GM12892 (cell line): ENCODE results near the gene ARSH.

Experiments
- POLR2A ChIP-seq: IDR thresholded peaks from 2 replicates; pipeline ENCODE4 v1.6.1; 2011; ENCODE audit warnings: low read depth, low read length, control low read depth
- POLR2AphosphoS5 ChIP-seq: IDR thresholded peaks from 2 replicates; pipeline ENCODE4 v1.6.1; 2011; ENCODE audit warnings: low read depth, low read length, control low read depth
- TAF1 ChIP-seq: IDR thresholded peaks from 2 replicates; pipeline ENCODE4 v1.6.1; 2011; ENCODE audit warnings: low read depth, mild to moderate bottlenecking, control low read depth, low read length, borderline replicate concordance

- TF ChIP-seq POLR2A, result no peak
- no peak for TF ChIP-seq POLR2AphosphoS5
- no peak for TF ChIP-seq TAF1
Observed at GRCh38 chrX:2969021-2969420, 37.3 kb upstream of the ARSH start.
